Left lung (tissue), 8 donors: Measurements from ENCODE around the gene CIDEB. TPM values are rescaled to one million over a fixed set of nuclear protein-coding genes. Genes with fewer than 3 reads are reported as not detected.

Experiments
- polyA plus RNA-seq, 6 donors: library from polyadenylated mRNA; unstranded; fragments of 120-200 nt; gene quantifications; one replicate each; pipeline ENCODE4 v1.2.1, GENCODE V29; 2013; ENCODE audit not compliant: insufficient read length in 6 of 6
- total RNA-seq, 2 donors: library from RNA; stranded (reverse); fragmentation: NEBNext Ultra II Directional; extraction: Animal tissue kit (Norgen Biotek cat#: 25700); gene quantifications; one replicate each; pipeline ENCODE4 v1.2.1, GENCODE V29; 2021
- donor health status: DM: no; HTN: yes; CAD: no.
- donor health status: DM: no; HTN: no; CAD: no.

Gene CIDEB
- total and polyA plus RNA-seq, 8 donors: 9.2 to 22.7 (median 13.9) TPM

Other genes starting within 250 kb of the CIDEB start
Only the 30 nearest of the 33 such genes appear.
- gene DCAF11, start 193.2 kb downstream of the CIDEB start, total RNA-seq: 10 to 100 TPM; 56.4 to 65.1 TPM
- gene DCAF11, start 193.2 kb downstream of the CIDEB start, polyA plus RNA-seq: 10 to 100 TPM; 60.6 to 76.3 (median 67.6) TPM
- gene NRL, start 193.0 kb downstream of the CIDEB start, total RNA-seq: 1 to 10 TPM; 1.6 to 2.7 TPM
- gene NRL, start 193.0 kb downstream of the CIDEB start, polyA plus RNA-seq: 1 to 10 TPM in 5 of 6 donors, under 1 TPM in 1; 0.97 to 1.8 (median 1.4) TPM
- under 1 TPM; 0.68 to 0.76 TPM for gene FITM1, start 177.3 kb downstream of the CIDEB start, total RNA-seq
- gene FITM1, start 177.3 kb downstream of the CIDEB start, polyA plus RNA-seq: 1 to 10 TPM in 4 of 6 donors, under 1 TPM in 2; 0.77 to 1.5 (median 1.0) TPM
- 100 to 1,000 TPM; 190 to 203 TPM for gene PSME1, start 171.8 kb downstream of the CIDEB start, total RNA-seq
- gene PSME1, start 171.8 kb downstream of the CIDEB start, polyA plus RNA-seq: 100 to 1,000 TPM; 189 to 236 (median 221) TPM
- 10 to 100 TPM; 16.2 to 18.1 TPM for gene EMC9, start 166.4 kb downstream of the CIDEB start, total RNA-seq
- gene EMC9, start 166.4 kb downstream of the CIDEB start, polyA plus RNA-seq: 10 to 100 TPM; 13.5 to 24.3 (median 23.0) TPM
- 100 to 1,000 TPM; 134 to 224 TPM for gene PSME2, start 161.4 kb downstream of the CIDEB start, total RNA-seq
- gene PSME2, start 161.4 kb downstream of the CIDEB start, polyA plus RNA-seq: 100 to 1,000 TPM; 126 to 164 (median 159) TPM
- gene RNF31, start 160.5 kb downstream of the CIDEB start, total RNA-seq: 10 to 100 TPM; 49.3 to 61.5 TPM
- 10 to 100 TPM; 42.4 to 69.9 (median 54.6) TPM for gene RNF31, start 160.5 kb downstream of the CIDEB start, polyA plus RNA-seq
- gene IRF9, start 146.7 kb downstream of the CIDEB start, total RNA-seq: 100 to 1,000 TPM in 1 of 2 donors, 10 to 100 TPM in 1; 95.6 to 131 TPM
- 10 to 100 TPM; 53.4 to 69.9 (median 61.2) TPM for gene IRF9, start 146.7 kb downstream of the CIDEB start, polyA plus RNA-seq
- 10 to 100 TPM; 27.0 to 31.6 TPM for gene REC8, start 135.9 kb downstream of the CIDEB start, total RNA-seq
- 10 to 100 TPM; 38.5 to 66.0 (median 44.3) TPM for gene REC8, start 135.9 kb downstream of the CIDEB start, polyA plus RNA-seq
- 10 to 100 TPM; 25.0 to 62.4 TPM for gene IPO4, start 119.2 kb downstream of the CIDEB start, total RNA-seq
- gene IPO4, start 119.2 kb downstream of the CIDEB start, polyA plus RNA-seq: 10 to 100 TPM; 22.6 to 39.5 (median 29.0) TPM
- 10 to 100 TPM; 64.9 to 72.5 TPM for gene TM9SF1, start 112.5 kb downstream of the CIDEB start, total RNA-seq
- gene TM9SF1, start 112.5 kb downstream of the CIDEB start, polyA plus RNA-seq: 10 to 100 TPM; 28.1 to 37.6 (median 32.4) TPM
- under 1 TPM; 0.37 to 0.55 TPM for gene TSSK4, start 102.3 kb downstream of the CIDEB start, total RNA-seq
- gene TSSK4, start 102.3 kb downstream of the CIDEB start, polyA plus RNA-seq: 10 to 100 TPM in 5 of 6 donors, 1 to 10 TPM in 1; 9.6 to 16.1 (median 13.7) TPM
- gene CHMP4A, start 94.5 kb downstream of the CIDEB start, total RNA-seq: 10 to 100 TPM; 35.0 to 46.7 TPM
- gene CHMP4A, start 94.5 kb downstream of the CIDEB start, polyA plus RNA-seq: 10 to 100 TPM; 52.8 to 64.6 (median 58.8) TPM
- gene MDP1, start 91.9 kb downstream of the CIDEB start, total RNA-seq: 10 to 100 TPM; 12.4 to 13.8 TPM
- 10 to 100 TPM in 5 of 6 donors, 1 to 10 TPM in 1; 9.8 to 19.4 (median 11.7) TPM for gene MDP1, start 91.9 kb downstream of the CIDEB start, polyA plus RNA-seq
- 100 to 1,000 TPM; 162 to 163 TPM for gene NEDD8, start 75.6 kb downstream of the CIDEB start, total RNA-seq
- 100 to 1,000 TPM; 185 to 219 (median 203) TPM for gene NEDD8, start 75.6 kb downstream of the CIDEB start, polyA plus RNA-seq
- gene GMPR2, start 75.0 kb downstream of the CIDEB start, total RNA-seq: 10 to 100 TPM; 63.6 to 69.6 TPM
- gene GMPR2, start 75.0 kb downstream of the CIDEB start, polyA plus RNA-seq: 100 to 1,000 TPM in 4 of 6 donors, 10 to 100 TPM in 2; 96.6 to 117 (median 114) TPM
- 100 to 1,000 TPM; 105 to 110 TPM for gene TINF2, start 65.4 kb downstream of the CIDEB start, total RNA-seq
- 10 to 100 TPM; 52.2 to 67.0 (median 58.3) TPM for gene TINF2, start 65.4 kb downstream of the CIDEB start, polyA plus RNA-seq
- 1 to 10 TPM; 7.6 to 9.6 TPM for gene TGM1, start 44.8 kb downstream of the CIDEB start, total RNA-seq
- 1 to 10 TPM; 2.6 to 4.3 (median 3.2) TPM for gene TGM1, start 44.8 kb downstream of the CIDEB start, polyA plus RNA-seq
- gene RABGGTA, start 36.4 kb downstream of the CIDEB start, total RNA-seq: 10 to 100 TPM; 49.3 to 53.3 TPM
- 10 to 100 TPM; 20.2 to 28.7 (median 25.6) TPM for gene RABGGTA, start 36.4 kb downstream of the CIDEB start, polyA plus RNA-seq
- gene DHRS1, start 8.2 kb downstream of the CIDEB start, total RNA-seq: 10 to 100 TPM; 24.9 to 50.2 TPM
- 10 to 100 TPM; 37.7 to 55.5 (median 42.6) TPM for gene DHRS1, start 8.2 kb downstream of the CIDEB start, polyA plus RNA-seq
- 10 to 100 TPM; 22.4 to 24.8 TPM for gene NOP9, start 8.1 kb downstream of the CIDEB start, total RNA-seq
- gene NOP9, start 8.1 kb downstream of the CIDEB start, polyA plus RNA-seq: 10 to 100 TPM; 22.4 to 28.4 (median 26.0) TPM
- gene LTB4R2, start 2.2 kb upstream of the CIDEB start, total RNA-seq: 1 to 10 TPM; 4.5 to 6.3 TPM
- 1 to 10 TPM; 4.0 to 5.9 (median 5.6) TPM for gene LTB4R2, start 2.2 kb upstream of the CIDEB start, polyA plus RNA-seq
- gene LTB4R, start 3.5 kb upstream of the CIDEB start, total RNA-seq: 10 to 100 TPM in 1 of 2 donors, 1 to 10 TPM in 1; 5.9 to 26.1 TPM
- 1 to 10 TPM; 5.3 to 7.7 (median 6.5) TPM for gene LTB4R, start 3.5 kb upstream of the CIDEB start, polyA plus RNA-seq
- gene ADCY4, start 27.1 kb upstream of the CIDEB start, total RNA-seq: 10 to 100 TPM; 38.2 to 45.2 TPM
- gene ADCY4, start 27.1 kb upstream of the CIDEB start, polyA plus RNA-seq: 10 to 100 TPM; 25.7 to 48.5 (median 32.2) TPM
- 10 to 100 TPM; 16.1 to 26.3 TPM for gene RIPK3, start 32.0 kb upstream of the CIDEB start, total RNA-seq
- 1 to 10 TPM; 2.4 to 3.8 (median 3.0) TPM for gene RIPK3, start 32.0 kb upstream of the CIDEB start, polyA plus RNA-seq
- gene NFATC4, start 60.2 kb upstream of the CIDEB start, total RNA-seq: 10 to 100 TPM; 39.4 to 64.2 TPM
- 100 to 1,000 TPM in 1 of 6 donors, 10 to 100 TPM in 5; 72.2 to 102 (median 89.4) TPM for gene NFATC4, start 60.2 kb upstream of the CIDEB start, polyA plus RNA-seq
- 10 to 100 TPM; 16.2 to 23.4 TPM for gene NYNRIN, start 91.0 kb upstream of the CIDEB start, total RNA-seq
- gene NYNRIN, start 91.0 kb upstream of the CIDEB start, polyA plus RNA-seq: 100 to 1,000 TPM in 3 of 6 donors, 10 to 100 TPM in 3; 86.3 to 120 (median 98.9) TPM
- gene CBLN3, start 121.7 kb upstream of the CIDEB start, total RNA-seq: 1 to 10 TPM; 5.9 to 6.4 TPM
- 1 to 10 TPM; 2.2 to 4.1 (median 3.5) TPM for gene CBLN3, start 121.7 kb upstream of the CIDEB start, polyA plus RNA-seq
- gene KHNYN, start 122.0 kb upstream of the CIDEB start, total RNA-seq: 10 to 100 TPM; 48.0 to 49.3 TPM
- gene KHNYN, start 122.0 kb upstream of the CIDEB start, polyA plus RNA-seq: 10 to 100 TPM; 46.8 to 56.6 (median 51.3) TPM
- 10 to 100 TPM; 32.7 to 40.7 TPM for gene SDR39U1, start 134.8 kb upstream of the CIDEB start, total RNA-seq
- 10 to 100 TPM; 39.9 to 51.9 (median 47.7) TPM for gene SDR39U1, start 134.8 kb upstream of the CIDEB start, polyA plus RNA-seq